CD4-positive, alpha-beta T cell (primary cell): ENCODE measurements around the gene FAM171A1. TPM values are rescaled to one million over a fixed set of nuclear protein-coding genes. Genes with fewer than 3 reads are reported as not detected.

Experiments used
- ATAC-seq: fragments of 200-7000 bp; cut with Tn5 transposase; one replicate; pipeline ENCODE4 v1.10.0; 2022; ENCODE audit warnings: mild to moderate bottlenecking; ENCODE audit not compliant: poor library complexity
- CTCF ChIA-PET: fragments of 350-600 bp; sonication (Branson Sonifier 250); formaldehyde crosslinking; loops from one replicate; lab custom pipeline; 2021; ENCODE audit warnings: antibody characterized with exemption, inconsistent platforms; lab: Charles Lee
- POLR2A ChIA-PET: fragments of 350-600 bp; sonication (Branson Sonifier 250); formaldehyde crosslinking; loops from one replicate; lab custom pipeline; 2021; ENCODE audit warnings: antibody characterized with exemption, inconsistent platforms; lab: Charles Lee
- DNase-seq, 14 experiments: peaks; one replicate each; pipeline ENCODE4 v3.0.0-alpha.2; 2013 to 2020; ENCODE audit warnings: mixed read lengths in 2 of 14
- H3K27ac ChIP-seq, 2 donors: one replicate each; pipeline versions ENCODE4 v1.5.1 to v1.7.0; 2013; ENCODE audit warnings: low read length in 2 of 2, low read depth in 1 of 2, mild to moderate bottlenecking in 1 of 2
- H3K27me3 ChIP-seq, 2 experiments: 1 replicate in 1 of 2; 2 replicates in 1 of 2; pipeline versions ENCODE4 v1.6.1 to v1.7.0; 2013; ENCODE audit warnings: low read length in 2 of 2, control low read depth in 1 of 2, mild to moderate bottlenecking in 1 of 2, moderate library complexity in 1 of 2; ENCODE audit not compliant: insufficient read depth in 2 of 2, control insufficient read depth in 1 of 2
- H3K36me3 ChIP-seq: one replicate; pipeline ENCODE4 v1.6.1; 2013; ENCODE audit warnings: low read length, control low read depth; ENCODE audit not compliant: insufficient read depth
- H3K4me1 ChIP-seq: one replicate; pipeline ENCODE4 v1.6.1; 2013; ENCODE audit warnings: low read length, control low read depth; ENCODE audit not compliant: insufficient read depth
- H3K4me3 ChIP-seq: one replicate; pipeline ENCODE4 v1.5.1; 2013; ENCODE audit warnings: mild to moderate bottlenecking, low read length, moderate library complexity
- H3K9me3 ChIP-seq, 2 experiments: 1 replicate in 1 of 2; 2 replicates in 1 of 2; pipeline versions ENCODE4 v1.6.1 to v1.7.0; 2013; ENCODE audit warnings: low read length in 2 of 2, mild to moderate bottlenecking in 2 of 2, control low read depth in 1 of 2, moderate library complexity in 1 of 2; ENCODE audit not compliant: control insufficient read depth in 1 of 2, insufficient read depth in 1 of 2
- H3K27ac Mint-ChIP-seq: one replicate; pipeline ENCODE4 v1.8.0; 2020; ENCODE audit warnings: mixed read lengths
- H3K27me3 Mint-ChIP-seq: one replicate; pipeline ENCODE4 v1.8.0; 2021; ENCODE audit warnings: mixed read lengths
- H3K36me3 Mint-ChIP-seq: one replicate; pipeline ENCODE4 v1.8.0; 2021; ENCODE audit warnings: low read depth, mixed read lengths
- H3K4me1 Mint-ChIP-seq: one replicate; pipeline ENCODE4 v1.8.0; 2021; ENCODE audit warnings: low read depth, mixed read lengths
- H3K4me3 Mint-ChIP-seq: one replicate; pipeline ENCODE4 v1.8.0; 2020; ENCODE audit warnings: mild to moderate bottlenecking, mixed read lengths
- H3K9me3 Mint-ChIP-seq: one replicate; pipeline ENCODE4 v1.8.0; 2020; ENCODE audit warnings: mixed read lengths
- CTCF ChIP-seq: fragments of 200-600 bp; IDR thresholded peaks from one replicate; pipeline ENCODE4 v1.8.0; 2022; ENCODE audit warnings: antibody characterized with exemption, mild to moderate bottlenecking
- intact Hi-C, 2 experiments: fragments of 100-400 bp; cut with DNase I in 1 of 2; cut with micrococcal nuclease in 1 of 2; formaldehyde crosslinking; loops; one replicate each; pipeline versions ENCODE4 v1.15.1 to v1.9.0; 2023 to 2025; cut with DNase I, micrococcal nuclease
- total RNA-seq, 174 experiments: library from RNA in 2 of 174; stranded (reverse) in 2 of 174; gene quantifications; one replicate each; pipeline ENCODE4 v1.2.3 and lab custom pipeline; 2021 to 2026

FAM171A1 gene
- total RNA-seq, 2 experiments from 2014 or later = 1.8 to 2.6 TPM

GRCh38 chr10:15182540-15183207 is 188.4 kb downstream of the FAM171A1 start:
- Histone ChIP-seq H3K4me3 (no peak overlapping the region), H3K27ac (no peak overlapping the region), H3K9me3 (peaks cover 0 to 7% of the 10 kb centered on the region in 2 experiments), H3K4me1 (peaks cover 33% of the 10 kb centered on the region), H3K27me3 (no peaks in the 10 kb centered on the region), H3K36me3 (no peaks in the 10 kb centered on the region)
- intact Hi-C loops = no loop called here
- H3K27ac Mint-ChIP-seq = no peak overlapping the region
- ATAC-seq (no peak), DNase-seq (no peak)
- H3K4me3 Mint-ChIP-seq = no peak overlapping the region
- ChIA-PET POLR2A (interaction anchor here (0.6 kb wide), 1 partner anchor 10 kb away, joined by 4 read pairs; no protein-coding TSS in a partner anchor), CTCF (no interaction called here)
- H3K27me3 Mint-ChIP-seq = no peaks in the 10 kb centered on the region
- TF ChIP-seq CTCF = no peak
- peaks cover 32% of the 10 kb centered on the region for H3K4me1 Mint-ChIP-seq
- no peaks in the 10 kb centered on the region for H3K36me3 Mint-ChIP-seq
- no peaks in the 10 kb centered on the region for H3K9me3 Mint-ChIP-seq

- Histone ChIP-seq H3K9me3 (peaks cover 0 to 7% of the 10 kb centered on the region in 2 experiments), H3K27me3 (no peaks in the 10 kb centered on the region), H3K27ac (no peak overlapping the region), H3K4me3 (no peak overlapping the region), H3K36me3 (no peaks in the 10 kb centered on the region), H3K4me1 (peaks cover 23% of the 10 kb centered on the region)
- Mint-ChIP-seq H3K9me3 (no peaks in the 10 kb centered on the region), H3K27ac (no peak overlapping the region), H3K36me3 (no peaks in the 10 kb centered on the region), H3K4me1 (peaks cover 28% of the 10 kb centered on the region), H3K27me3 (no peaks in the 10 kb centered on the region), H3K4me3 (no peak overlapping the region)
- ChIA-PET POLR2A (interaction anchor here (0.6 to 1.4 kb wide), 2 partner anchors 9 kb away, joined by 4 read pairs; no protein-coding TSS in a partner anchor), CTCF (interaction anchor here (1.1 kb wide), 1 partner anchor 14 kb away, joined by 3 read pairs; no protein-coding TSS in a partner anchor)
- DNase-seq (no peak), ATAC-seq (no peak)
- no peak for TF ChIP-seq CTCF
- intact Hi-C loops = no loop called here
Measured at GRCh38 chr10:15181576-15182156, 189.4 kb downstream of the FAM171A1 start.

GRCh38 chr10:15180736-15181135 is 190.4 kb downstream of the FAM171A1 start:
- H3K27me3 Mint-ChIP-seq = no peaks in the 10 kb centered on the region
- Histone ChIP-seq H3K4me3 (no peak overlapping the region), H3K9me3 (peaks cover 0 to 7% of the 10 kb centered on the region in 2 experiments), H3K27ac (no peak overlapping the region), H3K27me3 (no peaks in the 10 kb centered on the region), H3K4me1 (peaks cover 14% of the 10 kb centered on the region), H3K36me3 (no peaks in the 10 kb centered on the region)
- H3K36me3 Mint-ChIP-seq = no peaks in the 10 kb centered on the region
- H3K9me3 Mint-ChIP-seq = no peaks in the 10 kb centered on the region
- ChIA-PET CTCF (interaction anchor here (1.1 kb wide), 1 partner anchor 13 kb away, joined by 3 read pairs; no protein-coding TSS in a partner anchor), POLR2A (interaction anchor here (1.4 kb wide), 1 partner anchor 8 kb away, joined by 4 read pairs; no protein-coding TSS in a partner anchor)
- ATAC-seq (no peak), DNase-seq (no peak)
- no peak for TF ChIP-seq CTCF
- H3K4me3 Mint-ChIP-seq = no peak overlapping the region
- no peak overlapping the region for H3K27ac Mint-ChIP-seq
- H3K4me1 Mint-ChIP-seq = peaks cover 19% of the 10 kb centered on the region
- intact Hi-C loops = no loop called here
